ENCODE data around the gene KIF12.

GRCh38 chr9:114124138-114124537 lies 25.0 kb upstream of the KIF12 start:
- no peak for TF ChIP-seq POLR2A (IDR thresholded peaks at IDR 0.05; ENCODE audit: low read depth, low read length)
- TF ChIP-seq TAF1 (IDR thresholded peaks at IDR 0.05; ENCODE audit: low read depth, low read length) = no peak
- TF ChIP-seq POLR2AphosphoS5 (IDR thresholded peaks at IDR 0.05; ENCODE audit: low read depth, low read length) = no peak
- TF ChIP-seq POU2F2 (IDR thresholded peaks at IDR 0.05; ENCODE audit: low read depth, low read length) = no peak

Data from GM12891 (cell line).